GM04503 (cell line): ENCODE results near the gene AQP1.

ENCODE experiments used
- DNase-seq: peaks from one replicate; pipeline ENCODE4 v3.0.0-alpha.2; 2012; ENCODE audit warnings: low read depth

Gene AQP1

DNA sequence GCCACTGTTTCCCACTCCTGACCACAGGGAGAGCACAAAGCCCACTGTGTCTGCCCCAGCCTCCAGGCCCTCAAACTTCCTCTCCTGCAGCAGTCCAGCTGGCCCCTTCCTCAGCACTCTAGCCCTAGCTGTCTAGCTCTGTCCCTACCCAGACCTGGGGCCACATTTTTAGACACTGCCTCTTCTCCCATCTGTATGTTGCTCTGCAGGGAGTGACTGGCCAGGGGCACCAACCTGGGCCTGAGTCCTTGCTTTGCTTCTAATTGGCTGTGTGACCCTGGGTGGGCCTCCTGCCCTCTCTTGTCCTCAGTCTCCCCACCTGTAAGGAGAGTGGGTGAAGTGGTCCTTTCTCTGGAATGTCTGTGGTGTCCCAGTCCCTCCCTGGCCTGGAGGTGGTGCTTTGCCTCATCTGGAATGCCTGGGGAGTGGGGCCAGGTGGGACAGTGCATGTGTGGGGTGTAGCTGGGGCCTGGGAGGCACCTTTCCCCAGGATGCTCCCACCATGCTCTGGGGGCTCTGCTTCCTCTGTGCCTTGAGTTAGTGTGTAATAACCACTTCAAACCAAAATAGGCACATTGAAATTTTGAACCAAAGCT lies 25.1 kb downstream of the AQP1 start:
- no peak for DNase-seq

DNA sequence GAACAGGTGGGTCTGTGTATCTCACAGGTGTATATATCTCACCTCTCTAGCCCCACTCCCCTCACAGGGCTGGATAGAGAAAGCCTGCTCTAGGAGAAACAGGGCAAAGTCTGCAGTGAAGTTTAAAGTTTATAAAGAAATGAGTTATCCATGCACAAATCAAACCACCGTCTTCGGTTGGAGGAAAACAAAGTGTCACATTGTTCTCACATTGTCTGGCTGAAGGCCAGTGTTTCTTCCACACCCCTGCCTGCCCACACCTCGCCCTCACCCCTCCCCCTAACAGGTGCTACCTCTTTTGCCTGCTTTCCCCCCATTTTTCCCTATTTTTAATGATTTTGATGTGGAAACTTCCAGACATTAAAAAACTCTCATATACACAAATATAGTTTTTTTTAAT lies 25.8 kb downstream of the AQP1 start:
- DNase-seq: no peak

DNA sequence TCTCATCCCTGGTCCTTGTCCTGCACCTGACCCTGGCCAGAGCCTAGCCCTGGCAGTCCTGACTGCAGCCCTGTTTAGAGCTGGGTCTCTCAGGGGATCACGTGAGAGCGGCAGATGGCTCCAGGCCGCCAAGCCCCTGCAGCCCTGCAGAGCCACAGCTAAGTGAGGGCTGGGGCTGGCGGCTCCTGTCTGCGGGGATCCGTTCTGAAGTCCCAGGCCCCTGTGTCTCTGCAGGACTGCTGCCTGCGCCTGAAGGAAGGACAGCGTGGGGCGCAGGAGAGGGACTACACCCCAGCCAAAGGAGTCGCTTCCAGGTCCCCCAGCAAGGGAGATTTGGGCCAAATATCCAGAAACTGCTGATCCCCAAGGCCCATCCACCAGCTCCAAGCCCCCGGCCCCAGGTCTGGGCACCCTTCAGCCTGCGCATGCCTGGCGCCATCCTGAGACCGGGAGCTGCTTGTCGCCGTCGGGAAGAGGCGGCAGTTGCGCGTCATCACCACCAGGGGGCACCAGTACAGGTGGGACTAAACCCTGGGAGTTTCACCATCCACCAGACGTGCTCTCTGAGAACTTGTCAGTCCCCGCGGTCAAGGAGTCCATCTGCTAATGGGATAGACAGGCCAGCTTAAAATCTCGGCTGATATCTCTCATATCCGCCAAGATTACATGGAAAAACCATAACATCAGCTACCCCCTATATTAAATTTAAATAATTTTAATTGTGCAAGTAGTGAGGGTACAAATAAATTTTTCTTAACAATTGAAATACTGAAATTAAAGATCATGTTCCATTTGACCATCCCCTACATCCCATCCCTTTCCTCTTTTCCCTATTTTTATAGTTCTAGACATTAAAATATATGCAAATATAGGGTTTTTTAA lies 27.0 kb downstream of the AQP1 start:
- no peak for DNase-seq

DNA sequence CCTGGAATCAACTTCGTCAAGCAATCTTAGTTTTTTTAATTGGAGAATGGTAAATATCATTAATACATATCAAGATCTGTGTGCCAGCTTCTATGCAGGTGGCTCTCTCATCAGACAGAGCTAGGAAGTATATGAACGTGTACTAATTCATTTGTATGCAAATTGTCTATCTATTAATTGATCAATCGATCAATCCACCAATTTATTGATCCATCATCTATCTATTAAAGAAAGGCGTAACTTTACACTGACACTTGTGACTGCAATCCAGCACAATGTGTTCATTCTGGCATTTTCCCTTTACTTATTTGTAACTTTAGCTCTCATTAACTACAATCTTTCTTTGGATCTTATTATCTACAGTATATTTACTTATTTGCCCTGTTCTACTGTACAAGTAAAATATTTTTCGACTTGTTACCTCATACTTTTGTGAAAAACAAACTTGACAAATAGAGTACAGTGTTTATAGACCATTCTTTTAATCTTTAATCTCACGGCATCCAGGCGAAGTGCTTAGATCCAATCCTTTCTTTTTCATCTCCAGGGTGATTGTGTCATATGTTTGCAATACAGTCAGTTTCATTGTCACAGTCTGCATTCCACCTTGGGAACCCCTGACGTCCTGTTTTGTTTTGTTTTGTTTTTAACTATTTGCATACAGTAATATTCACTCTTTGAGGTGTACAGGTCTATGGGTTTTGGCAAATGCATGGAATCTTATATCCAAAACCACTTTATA lies 30.1 kb downstream of the AQP1 start:
- DNase-seq: no peak

DNA sequence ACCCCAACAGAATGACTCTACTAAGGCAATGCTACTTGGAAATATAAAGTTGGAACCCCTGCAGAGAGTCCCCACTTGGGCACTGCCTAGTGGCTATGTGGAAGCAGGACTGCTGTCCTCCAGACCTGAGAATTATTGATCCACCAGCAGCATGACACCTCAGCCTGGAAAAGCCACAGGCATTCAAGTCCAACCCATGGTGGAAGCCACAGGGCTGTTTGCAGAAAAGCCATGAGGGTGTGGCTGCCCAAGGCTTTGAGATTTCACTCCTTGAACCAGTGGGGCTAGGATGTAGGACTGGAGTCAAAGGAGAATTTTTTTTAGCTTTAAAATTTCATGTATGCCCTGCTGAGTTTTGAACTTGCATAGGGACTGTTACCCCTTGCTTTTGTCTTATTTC lies 38.5 kb downstream of the AQP1 start:
- no peak for DNase-seq

DNA sequence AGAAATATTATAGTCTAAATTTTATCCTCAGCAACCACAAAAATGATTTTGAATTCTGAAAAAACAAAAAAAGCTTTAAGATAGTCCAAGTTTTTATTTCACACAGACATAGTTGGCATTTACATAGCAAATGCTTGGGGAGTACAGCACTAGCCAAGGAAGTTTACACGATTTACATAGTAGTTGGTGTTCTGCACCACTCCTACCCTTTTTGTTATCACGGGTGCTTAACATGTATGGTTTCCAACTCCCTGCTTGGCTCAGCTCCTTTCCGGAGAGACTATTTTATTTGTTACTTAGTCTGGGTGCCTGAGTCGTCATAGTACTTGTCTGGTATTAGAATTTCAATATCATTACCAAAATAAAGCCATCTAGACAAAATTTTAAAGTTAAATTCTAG lies 43.3 kb downstream of the AQP1 start:
- DNase-seq: no peak

DNA sequence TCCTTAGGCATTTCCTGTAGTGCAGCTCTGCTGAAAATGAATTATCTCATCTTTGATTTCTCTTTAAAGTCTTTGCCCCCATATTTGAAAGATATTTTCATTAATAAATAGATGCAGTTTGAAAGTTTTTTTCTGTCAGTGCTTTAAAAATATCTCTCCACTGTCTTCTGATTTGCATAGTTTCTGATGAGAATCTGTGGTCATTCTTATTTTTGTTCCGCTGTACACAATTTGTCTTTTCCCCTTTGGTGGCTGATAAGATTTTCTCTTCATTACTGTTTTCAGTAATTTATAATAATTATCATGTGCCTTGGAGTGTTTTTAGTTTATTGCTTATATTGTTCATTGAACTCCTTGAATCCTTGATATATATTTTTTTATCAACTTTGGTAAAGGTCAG lies 45.1 kb downstream of the AQP1 start:
- DNase-seq: no peak

DNA sequence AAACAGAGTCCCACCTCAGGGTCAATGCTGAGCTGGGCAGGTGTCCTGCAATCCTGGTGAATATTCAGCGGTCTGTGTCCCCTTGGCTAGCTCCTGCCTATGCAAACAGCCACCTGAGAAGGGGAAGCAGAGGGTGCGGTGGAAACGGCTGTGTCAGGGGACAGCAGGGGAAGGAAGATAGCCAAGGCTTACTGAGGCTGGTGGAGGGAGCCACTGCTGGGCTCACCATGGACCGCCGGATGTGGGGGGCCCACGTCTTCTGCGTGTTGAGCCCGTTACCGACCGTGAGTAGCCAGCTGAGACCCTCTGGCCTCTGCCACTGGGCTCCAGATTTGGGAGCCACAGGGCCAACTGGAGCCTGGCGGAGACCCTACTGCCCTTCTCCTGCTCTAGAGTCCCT lies 52.2 kb downstream of the AQP1 start, which contains the start of gene GHRHR:
TSS of gene GHRHR (plus strand) at position 112 of the 400 bp plus-strand sequence. CDS start at position 228, 116 bp downstream.
- DNase-seq: no peak

DNA sequence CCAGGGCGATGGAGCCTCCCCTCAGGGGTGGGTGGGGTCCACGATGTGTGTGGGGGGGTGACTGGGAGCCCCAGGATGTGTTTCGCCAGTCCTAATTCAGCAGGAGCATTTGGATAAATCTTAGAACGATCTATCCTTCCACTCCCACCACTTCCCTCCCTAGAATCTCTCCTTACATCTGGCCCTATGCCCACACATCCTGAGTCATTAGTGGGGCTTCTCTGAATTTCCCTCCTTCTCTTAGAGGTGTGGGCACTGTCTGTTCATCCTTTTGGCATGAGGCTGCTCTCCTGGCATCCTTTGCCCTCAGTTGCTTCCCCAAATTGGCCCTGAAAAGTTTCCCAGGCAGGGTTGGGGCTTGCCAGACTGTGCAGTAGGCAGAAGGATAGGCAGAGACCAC lies 53.7 kb downstream of the AQP1 start:
- DNase-seq: no peak

DNA sequence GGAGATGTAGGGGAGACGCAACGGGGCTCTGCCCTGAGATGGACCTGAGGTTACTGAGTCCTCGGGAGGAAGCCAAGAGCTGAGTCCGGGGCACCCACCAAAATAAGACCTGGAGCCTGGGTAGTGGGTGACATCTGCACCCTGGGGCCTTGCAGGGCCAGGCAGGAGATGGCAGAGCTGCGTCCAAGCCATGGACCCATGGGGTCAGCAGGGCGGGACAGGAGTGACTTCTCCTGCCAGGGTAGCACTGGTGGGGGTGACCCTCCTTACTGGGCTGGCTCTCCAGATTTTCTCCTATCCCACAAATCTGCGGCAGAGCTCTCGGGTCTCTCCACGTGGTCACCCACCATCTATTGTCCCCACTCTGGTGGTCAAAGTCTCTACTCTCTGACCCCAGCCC lies 54.2 kb downstream of the AQP1 start:
- DNase-seq: no peak

DNA sequence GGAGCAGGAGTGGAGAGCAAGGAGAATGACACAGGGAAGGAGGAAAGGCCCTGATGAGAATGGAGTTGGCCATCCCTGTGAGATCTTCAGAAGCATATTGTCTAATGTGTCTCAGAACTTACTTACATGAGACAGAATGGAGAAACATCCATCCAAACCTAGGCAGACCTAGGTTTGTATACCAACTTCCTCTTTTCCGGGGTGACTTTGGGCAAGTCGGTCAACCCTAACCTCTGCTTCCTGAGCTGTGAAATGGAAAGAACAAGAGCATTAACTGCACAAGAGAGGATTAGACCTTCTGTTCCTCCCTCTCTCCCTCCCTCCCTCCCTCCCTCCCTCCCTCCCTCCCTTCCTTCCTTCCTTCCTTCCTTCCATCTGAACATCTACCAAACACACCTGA lies 56.6 kb downstream of the AQP1 start:
- DNase-seq: no peak

DNA sequence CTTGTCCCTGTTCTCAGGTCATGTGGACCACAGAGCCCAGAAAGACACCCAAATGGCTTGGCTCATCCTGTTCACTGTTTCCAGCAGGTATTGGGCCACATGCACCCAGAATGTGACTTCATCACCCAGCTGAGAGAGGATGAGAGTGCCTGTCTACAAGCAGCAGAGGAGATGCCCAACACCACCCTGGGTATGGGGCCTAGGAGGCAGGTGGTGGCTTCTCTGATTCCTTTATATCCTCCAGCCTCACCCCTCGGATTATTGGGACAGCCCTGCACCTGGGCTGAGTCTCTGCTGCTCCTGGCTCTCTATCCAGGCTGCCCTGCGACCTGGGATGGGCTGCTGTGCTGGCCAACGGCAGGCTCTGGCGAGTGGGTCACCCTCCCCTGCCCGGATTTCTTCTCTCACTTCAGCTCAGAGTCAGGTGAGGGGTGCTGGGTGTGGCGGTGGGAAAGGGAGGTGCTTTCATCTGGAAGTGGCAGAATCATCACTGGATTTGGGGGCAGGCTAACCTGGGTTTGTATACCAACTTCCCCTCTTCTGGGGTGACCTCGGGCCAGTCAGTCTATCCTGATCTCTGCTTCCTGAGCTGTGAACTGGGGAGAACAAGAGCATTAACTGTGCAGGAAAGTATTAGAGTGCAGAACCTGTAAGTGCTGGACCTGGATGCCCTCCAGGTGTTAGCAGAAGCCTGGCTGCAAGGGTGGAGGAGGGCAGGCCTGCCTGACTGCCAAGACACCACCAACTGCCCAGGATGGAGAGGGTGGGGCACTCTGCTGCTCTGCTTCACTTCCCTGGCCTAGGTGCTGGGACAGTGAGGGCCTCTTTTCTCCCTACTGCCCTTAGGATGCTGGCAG lies 57.3 kb downstream of the AQP1 start:
- DNase-seq: no peak

DNA sequence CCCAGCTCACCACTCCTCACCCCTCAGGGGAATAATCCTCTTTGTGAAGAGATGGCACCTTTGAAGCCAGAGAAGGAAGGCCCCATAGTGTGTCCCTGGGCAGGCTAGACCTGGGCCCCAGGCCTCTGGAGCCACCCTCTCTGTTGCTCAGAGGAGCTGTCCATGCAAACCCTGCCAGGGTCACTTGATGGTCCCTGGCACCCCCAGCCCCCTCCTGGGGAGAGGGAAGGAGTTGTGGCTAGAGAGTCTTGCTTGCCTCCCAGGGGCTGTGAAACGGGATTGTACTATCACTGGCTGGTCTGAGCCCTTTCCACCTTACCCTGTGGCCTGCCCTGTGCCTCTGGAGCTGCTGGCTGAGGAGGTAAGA lies 57.9 kb downstream of the AQP1 start:
- no peak for DNase-seq

DNA sequence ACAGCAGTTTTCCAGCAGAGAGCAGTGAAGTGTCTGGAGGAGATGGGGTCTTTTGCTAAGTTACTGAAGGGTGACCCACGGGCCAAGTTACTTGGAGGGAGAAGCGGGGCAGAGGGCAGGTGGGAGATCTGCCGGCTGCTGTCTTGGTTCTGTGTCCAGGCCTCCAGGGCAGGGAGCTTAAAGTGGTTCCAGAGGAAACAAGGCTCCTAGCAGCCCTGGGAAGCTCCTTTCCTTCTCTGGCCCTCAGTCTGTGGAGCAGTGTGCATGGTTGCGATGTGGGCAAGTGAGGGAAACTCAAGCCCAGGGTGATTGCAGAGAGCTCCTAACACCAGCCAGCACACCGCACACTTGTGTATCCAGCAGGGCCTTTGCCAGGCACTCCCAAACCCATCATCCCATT lies 58.4 kb downstream of the AQP1 start:
- no peak for DNase-seq

DNA sequence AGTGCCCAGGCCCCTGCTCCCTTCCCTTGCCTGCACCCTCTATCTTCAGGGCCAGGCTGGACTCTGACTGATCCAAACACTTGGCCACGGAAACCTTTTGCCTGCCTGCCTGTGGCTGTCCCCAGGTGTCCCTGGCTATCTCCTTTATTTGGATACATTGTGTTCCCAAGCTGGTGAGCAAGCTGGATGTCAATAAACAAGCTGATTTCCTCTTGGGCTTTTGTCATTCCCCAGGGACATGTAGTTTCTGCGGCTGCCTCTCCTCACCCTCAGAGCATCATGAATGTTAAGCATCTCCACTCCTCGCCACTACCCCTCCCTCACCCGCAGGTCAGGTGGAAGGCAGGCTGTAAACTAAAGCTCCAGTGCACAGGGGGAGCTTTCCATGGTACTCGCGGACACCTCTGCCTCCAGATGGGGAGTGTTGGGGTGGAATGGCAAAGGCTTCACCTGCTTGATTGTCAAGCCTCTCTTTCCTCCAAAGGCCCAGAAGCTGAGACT lies 59.0 kb downstream of the AQP1 start:
- no peak for DNase-seq

DNA sequence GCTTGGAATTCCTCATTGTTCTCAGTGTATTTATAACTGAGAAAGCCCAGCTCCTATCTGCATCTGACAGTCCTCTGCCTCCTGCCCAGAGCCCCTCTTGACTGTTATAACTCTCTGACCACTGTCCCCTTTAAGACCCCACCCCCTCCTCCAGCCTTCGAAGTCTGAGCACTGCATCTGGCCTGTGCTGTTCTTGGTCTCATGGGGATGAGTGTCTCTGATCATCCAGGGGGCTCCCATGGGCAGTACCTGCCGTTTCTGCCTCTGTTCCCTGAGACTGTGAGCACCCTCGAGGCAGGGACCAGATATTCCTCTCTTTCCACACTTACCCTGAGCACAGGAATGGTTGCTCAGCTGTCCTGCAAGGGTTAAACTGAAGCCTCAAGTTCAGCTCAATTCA lies 59.8 kb downstream of the AQP1 start:
- no peak for DNase-seq

DNA sequence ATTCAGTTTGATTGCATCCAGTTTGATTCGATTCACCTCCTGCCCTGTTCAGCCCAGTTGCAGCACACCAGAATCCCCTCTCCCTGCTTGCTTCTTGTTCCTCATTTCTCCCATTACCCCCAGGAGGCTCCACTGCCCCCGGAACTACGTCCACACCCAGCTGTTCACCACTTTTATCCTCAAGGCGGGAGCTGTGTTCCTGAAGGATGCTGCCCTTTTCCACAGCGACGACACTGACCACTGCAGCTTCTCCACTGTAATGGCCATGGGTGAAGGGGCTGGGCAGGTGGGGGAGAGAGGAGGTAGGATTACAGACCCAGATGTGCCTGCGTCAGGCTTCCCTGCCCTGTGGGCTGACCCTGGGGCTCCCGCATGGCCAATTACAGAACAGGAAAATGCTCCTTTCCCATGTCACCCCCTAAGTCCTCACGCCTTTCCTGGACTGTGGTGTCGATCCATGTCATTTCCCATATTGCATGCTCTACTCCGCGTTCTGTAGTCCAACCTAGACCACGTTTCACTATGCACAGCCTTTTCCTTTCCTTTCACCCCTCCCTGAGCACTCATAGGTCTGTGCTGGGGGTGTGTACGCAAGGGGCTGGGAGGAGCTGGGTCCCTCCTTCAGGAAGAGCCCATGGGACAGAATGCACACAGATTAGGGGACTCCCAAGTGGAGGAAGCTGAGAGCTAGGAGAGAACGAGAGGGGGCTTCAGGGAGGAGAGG lies 60.3 kb downstream of the AQP1 start:
- DNase-seq: no peak

DNA sequence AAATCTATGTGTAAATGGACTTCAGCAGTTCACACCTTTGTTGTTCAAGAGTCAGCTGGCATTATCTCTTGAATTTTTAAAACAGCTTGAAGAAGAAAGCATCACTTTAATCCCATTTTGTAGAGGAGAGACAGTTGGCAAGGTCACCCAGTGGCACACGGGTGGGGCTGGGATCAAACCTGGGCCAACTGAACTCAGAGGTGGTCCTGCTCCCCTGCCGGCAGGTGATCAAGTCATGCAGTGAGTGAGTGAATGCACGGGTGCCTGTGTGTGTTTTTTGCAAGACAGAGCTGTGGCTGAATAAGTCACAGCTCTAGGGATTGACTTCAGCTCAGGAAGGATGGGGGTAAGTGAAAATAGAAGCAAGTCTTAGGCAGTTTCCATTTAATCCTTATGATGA lies 61.6 kb downstream of the AQP1 start:
- no peak for DNase-seq

DNA sequence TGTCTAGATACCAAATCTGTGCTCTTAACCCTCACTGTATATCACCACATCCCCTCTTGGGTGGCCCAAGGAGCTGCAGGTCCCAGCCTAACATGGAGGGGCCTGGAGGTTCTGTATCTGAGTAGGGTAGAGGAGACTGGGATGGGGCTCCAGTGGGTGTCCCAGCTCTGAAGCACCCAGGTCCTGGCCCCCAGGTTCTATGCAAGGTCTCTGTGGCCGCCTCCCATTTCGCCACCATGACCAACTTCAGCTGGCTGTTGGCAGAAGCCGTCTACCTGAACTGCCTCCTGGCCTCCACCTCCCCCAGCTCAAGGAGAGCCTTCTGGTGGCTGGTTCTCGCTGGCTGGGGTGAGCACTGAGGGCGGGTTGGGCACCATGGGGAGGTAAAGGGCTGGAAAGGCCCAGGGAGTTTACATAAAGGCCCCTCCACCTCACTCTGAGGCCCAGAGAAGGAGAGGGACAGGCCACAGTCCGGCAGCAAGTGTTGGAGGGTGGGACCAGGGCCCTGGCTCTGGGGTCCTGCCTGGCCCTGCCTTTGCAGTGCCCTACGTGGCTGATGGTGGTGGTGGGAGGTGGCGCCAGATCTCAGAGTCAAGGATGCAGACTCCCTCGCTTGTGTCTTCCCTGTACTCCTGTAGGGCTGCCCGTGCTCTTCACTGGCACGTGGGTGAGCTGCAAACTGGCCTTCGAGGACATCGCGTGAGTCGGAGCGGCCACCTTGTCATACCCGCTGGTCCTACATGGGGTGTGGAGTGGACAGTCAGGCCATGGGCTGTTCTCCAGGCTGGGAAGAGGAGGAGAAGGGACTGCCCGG lies 62.3 kb downstream of the AQP1 start:
- DNase-seq: no peak

DNA sequence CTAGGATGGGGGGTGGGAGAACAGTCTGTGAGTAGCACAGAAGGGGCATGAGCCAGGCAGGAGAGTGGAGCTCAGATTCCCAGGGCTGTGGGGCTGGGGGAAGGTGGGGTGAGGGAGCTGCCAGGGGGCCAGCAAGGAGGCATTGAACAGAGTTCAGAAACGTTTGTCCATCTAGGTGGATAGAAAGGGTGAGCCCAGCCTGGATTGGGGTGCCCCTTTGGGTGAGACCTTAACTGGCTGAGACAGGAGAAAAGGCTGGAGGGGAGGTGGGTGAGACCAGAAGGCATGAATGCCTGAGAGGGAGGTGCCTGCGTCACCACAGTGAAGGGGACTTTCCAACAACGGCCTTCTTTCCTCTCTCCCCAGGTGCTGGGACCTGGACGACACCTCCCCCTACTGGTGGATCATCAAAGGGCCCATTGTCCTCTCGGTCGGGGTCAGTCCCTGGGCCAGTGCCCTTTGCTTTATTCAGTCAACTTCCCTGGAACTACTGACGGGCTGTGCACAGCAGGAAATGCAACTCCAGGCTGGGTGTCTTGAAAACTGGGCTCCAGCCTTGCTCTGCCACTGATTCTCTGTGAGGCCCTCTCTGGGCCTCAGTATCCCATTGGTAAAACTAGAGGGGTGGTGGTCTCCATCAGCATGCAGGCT lies 63.1 kb downstream of the AQP1 start:
- no peak for DNase-seq
